A375 (cell line): ENCODE data around the gene CGNL1. TPM values are rescaled to one million over a fixed set of nuclear protein-coding genes. Genes with fewer than 3 reads are reported as not detected.

Source experiments
- small RNA-seq: library from RNA; depleted of rRNA; stranded (forward); fragments of <200 nt; gene quantifications from one replicate; pipeline ENCODE3, GENCODE V24; 2014
- total RNA-seq: library from RNA; depleted of rRNA; stranded (reverse); fragments of >200 nt; shearing (Covaris generic); gene quantifications from 2 replicates; pipeline ENCODE4 v1.2.3, GENCODE V29; 2014; rRNA removed

Gene CGNL1
- total RNA-seq = 0.08 TPM in 2 replicates

DNA sequence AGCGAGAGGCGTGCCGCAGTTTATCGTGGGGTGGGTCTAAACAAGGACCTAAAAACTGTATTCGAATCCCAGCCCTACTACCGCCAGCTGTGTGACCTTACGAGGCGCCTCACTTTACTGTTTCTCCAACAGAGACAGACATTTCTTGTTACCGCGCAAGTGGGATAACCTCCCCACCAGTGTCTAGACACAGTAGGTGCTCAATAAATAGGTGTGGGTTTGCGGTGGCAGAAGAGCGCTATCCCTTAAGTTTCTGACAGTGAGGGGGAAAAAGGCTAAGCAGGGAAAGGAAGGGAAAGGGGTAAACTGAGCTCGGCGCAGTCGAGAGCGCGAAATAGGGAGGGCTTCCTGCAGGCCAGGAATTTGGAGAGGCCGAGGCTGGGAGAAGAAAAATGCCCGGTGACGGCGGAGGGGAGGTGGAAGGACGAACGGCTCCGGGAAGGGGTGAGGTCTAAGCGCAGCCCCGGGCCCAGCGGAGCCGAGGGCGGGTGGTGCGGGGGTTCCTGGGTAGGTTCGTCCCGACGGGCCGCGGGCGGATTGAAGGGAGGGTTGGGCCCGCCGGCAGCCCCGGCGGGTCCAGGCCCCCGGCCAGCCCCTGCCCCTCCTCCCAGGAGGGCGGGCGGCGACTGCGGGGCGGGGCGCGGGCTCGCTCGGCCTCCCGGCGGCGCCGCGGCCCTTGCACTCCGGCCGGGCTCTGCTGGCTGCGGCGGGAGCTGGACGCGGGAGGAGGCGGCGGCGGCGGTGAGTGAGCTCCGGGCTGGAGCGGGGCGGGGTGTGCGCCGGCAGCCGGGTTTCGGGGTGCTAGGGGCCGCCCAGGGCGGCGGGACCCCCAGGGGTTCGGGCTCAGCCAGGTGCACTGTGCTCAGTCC, at the start of gene CGNL1:
Gene CGNL1 (plus strand): TSS at position 679 of the 869 bp plus-strand sequence. CDS start 61,495 bp downstream, outside the sequence.

DNA sequence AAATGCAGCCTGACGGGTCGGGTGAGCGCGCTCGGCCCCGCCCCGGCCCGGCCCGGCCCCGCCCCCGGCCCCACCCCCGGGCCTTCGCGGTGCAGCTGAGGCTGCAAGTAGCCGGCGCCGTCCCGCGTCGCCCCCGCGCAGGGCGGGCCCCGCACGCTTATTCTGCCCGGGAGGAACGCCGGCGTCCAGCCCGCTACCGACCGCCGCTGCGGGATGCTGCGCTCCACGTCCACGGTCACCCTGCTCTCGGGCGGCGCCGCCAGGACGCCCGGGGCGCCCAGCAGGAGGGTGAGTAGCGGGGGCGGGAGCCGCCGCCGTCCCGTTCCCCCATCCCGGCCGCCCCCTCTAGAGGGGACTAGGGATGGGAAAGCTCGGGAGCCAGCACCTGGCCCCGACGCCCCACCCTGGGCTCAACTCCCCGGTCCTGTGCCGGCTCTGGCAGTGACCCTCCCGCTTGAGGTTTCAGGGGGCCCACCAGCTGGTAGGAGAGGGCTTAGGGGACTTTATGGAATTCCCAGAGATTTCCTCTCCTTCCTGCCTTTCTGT, 215.6 kb downstream of the CGNL1 start, which contains the start of gene MYZAP:
Gene MYZAP (plus strand): TSS at position 83 of the 546 bp plus-strand sequence. CDS start 131 bp downstream, at position 214.

Small RNA genes within 50 kb of the gene (small RNA-seq; reads per million reads assigned to genes)
- not detected for gene RNU6-844P

Other genes with a start within 250 kb of the CGNL1 start
- 2.5 and 2.6 TPM in 2 replicates for gene MYZAP, start 215.4 kb downstream of the CGNL1 start, total RNA-seq